HG02973 (cell line): Measurements from ENCODE around the gene ZNF800.

ENCODE experiments used
- ATAC-seq: cut with Tn5 transposase; IDR thresholded peaks from one replicate; pipeline ENCODE4 v1.9.1; 2021; ENCODE audit warnings: moderate library complexity; ENCODE audit not compliant: unreplicated experiment

The ZNF800 gene

GRCh38 chr7:127391591-127392181 lies 822 bp downstream of the ZNF800 start:
- peak; percentile 47 for ATAC-seq

GRCh38 chr7:127390817-127391590 lies 1.5 kb downstream of the ZNF800 start:
- no peak for ATAC-seq

GRCh38 chr7:127390186-127390816 lies 2.2 kb downstream of the ZNF800 start:
- ATAC-seq: no peak

DNA sequence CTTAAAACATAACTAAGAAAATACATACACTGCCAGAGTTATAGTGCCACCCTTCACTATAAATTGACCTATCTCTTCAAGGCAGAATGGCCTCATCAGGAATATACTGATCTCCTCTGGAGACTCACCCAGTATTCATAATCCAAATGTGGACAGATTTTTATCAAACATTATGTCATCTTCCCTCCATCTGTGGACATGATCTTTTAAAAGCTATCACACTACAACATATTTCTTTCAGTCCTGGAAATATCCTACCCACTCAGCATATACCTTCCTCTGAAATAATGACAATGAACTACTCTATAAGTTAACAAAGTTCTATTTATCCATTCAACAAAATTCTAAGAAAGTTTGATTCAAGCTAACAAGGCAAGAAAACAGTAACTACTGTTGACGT lies 3.2 kb downstream of the ZNF800 start:
- ATAC-seq: no peak

DNA sequence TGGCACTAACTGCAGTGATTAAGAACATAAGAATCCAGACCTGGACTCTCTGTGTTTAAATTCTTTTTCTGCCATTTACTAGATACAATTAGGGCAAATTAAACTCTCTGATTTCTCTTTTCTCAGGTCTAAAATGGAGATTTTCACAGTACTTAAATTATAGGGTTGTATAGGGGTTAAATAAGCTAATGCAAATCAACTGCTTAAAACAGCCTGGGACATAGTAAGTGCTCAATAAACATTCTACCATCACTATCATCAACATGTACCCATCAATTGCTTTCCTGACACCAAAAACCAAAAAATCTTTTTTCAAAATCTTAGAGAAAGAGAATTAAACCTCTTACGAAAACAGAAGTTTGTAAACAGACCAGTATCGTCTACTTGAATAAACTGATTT lies 4.5 kb downstream of the ZNF800 start:
- no peak for ATAC-seq

GRCh38 chr7:127383123-127383835 lies 9.2 kb downstream of the ZNF800 start:
- no peak for ATAC-seq

GRCh38 chr7:127382301-127383085 lies 10.0 kb downstream of the ZNF800 start:
- ATAC-seq: no peak

- no peak for ATAC-seq
Measured at GRCh38 chr7:127380479-127380878, 12.0 kb downstream of the ZNF800 start.

DNA sequence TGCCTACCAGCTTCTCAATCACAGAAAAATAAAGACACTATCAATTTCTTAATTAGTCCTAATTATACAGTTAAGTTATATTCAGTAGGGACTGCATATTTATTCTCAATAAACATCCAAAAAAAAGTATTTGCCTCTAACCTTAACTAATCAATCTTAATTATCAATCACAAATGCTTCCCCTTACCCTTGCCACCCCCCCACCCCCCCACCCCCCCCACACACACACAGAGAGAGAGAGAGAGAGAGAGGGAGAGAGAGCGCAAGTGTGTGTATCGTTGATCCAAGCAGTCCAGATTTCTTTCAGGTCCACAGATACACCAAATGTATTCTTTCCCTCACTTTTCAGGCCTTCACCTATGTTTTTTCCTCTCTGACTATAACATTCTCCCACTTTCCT lies 12.9 kb downstream of the ZNF800 start:
- ATAC-seq: no peak

DNA sequence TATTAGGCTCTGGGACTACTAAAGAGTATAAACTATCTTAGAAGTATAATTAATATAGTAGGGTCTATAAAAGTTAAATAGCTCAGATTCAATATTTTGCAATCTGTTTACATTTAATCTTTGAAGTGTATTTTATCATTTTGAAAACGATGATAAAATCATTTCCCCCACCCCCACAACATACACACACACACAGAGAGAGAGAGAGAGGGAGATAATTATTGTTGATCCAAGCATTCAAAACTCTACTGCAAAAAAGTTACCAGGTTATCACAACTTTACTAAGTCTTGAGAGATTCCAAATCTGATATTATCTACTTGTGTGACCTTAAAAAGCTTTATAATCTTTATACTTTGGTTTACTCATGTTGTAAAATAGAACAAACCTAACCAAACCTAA lies 14.0 kb downstream of the ZNF800 start:
- ATAC-seq: no peak

- no peak for ATAC-seq
Measured at GRCh38 chr7:127377425-127377824, 15.1 kb downstream of the ZNF800 start.

DNA sequence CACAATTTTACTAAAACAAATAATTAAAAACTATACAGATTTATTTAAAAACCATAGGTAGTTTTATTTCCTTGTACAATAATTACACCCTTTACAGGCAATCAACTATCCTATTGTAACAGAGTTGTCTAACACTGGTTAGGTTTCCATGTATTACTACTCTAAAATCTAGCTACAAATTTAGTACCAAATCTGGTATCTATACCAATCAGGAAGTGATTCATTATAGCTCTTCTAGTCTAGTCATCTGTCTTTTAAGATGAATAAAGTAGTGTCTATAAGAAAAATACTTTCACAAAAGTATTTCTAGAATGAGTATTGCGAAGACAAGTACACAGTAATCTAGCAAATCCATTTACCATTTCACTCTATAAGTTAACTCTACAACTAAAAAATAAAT lies 16.9 kb downstream of the ZNF800 start:
- no peak for ATAC-seq

DNA sequence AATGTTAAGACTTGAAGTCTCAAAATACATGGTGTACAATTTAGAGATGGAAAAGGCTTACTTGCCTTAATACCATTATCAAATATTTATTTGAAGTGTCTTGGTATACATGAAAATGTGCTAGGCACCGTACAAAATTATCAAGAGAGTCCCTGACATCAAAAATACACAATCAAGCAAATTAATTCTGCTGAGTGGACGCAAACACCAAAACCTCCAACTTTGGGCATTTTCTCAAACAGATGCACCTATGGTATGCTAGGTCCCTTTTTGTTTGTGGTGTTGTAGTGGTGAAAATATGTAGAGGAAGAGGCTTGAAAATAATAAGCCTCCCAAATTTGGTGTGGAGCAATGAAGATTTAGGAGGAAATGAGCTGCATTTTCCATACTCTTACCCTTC lies 24.8 kb downstream of the ZNF800 start:
- ATAC-seq: no peak

GRCh38 chr7:127366680-127367079 lies 25.8 kb downstream of the ZNF800 start:
- ATAC-seq: no peak

DNA sequence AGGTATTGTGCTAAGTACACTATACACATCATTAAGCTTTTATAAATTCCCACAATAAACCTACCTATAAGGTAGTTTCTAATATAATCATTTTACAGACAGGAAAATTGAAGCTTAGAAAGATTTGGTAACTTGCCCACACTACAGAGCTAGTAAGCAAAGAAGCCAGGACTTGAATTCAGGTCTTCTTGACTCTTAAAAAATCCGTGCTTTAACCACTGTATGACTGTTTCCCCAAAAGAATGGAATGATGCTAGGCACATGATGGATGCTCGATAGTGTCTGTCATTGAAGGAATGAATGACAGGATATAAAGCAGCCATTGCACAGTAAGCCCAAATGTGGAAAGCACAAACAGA lies 26.6 kb downstream of the ZNF800 start:
- no peak for ATAC-seq

DNA sequence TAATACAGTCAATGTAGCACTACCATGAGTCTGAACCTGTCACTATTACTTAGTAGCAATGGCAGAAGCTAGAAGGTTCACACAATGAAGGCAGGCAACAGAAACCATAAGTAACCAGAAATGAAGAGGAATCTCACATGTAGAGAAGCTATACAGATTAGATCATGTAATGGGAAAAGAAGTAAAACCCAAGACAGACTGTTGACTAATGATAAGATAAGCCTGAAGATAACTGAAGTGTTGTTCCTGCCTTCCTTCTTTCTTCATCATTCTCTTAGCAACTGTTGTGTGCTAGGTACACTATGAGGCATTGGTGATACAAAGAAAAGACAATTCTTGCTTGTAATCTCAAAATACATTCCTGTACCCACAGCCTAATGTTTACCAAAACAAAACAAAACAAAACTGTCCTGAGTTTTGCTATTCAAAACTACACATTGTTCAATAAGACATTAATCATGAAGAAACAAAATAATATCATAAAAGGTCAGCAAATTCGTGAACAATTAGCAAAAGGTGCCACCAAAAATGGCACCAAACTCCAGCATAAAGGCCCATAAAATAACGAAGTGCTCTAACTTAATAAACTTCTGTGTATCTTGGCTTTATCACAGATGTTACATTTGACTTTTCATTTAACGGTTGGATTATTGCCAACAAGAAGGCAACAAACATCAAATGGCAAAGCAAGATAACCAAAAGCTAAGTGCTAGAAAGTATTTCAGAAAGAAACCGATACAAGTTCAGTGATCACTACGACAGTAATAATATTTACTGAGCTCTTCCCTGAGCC lies 27.1 kb downstream of the ZNF800 start:
- ATAC-seq: no peak

- ATAC-seq: no peak
Measured at GRCh38 chr7:127362364-127363027, 30.0 kb downstream of the ZNF800 start.

- ATAC-seq: no peak
Measured at GRCh38 chr7:127361736-127362135, 30.8 kb downstream of the ZNF800 start.

GRCh38 chr7:127359011-127359410 lies 33.5 kb downstream of the ZNF800 start:
- ATAC-seq: no peak

DNA sequence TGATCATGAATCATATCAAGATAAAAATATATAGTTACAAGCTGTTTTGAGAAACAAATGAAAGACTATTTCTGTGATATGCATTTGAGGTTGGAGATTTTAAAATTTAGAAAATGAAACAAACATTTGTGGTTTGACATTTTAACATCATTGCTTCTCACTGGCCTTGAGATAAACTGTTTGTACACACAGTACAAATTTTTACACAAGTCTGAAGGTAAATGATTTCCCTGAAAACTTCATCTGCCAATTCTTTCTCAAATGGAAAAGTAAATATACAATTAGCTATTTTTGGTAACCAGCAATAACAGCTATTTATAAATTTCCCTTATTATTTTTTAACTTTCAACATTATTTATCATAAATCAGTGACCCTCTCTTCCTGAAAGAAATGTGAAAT lies 38.6 kb downstream of the ZNF800 start:
- no peak for ATAC-seq
